GM12801 (cell line): Measurements from ENCODE around the gene FBXO17.
A peak's percentile ranks its signal among the peaks of the same experiment; 100 is the strongest.

ENCODE experiments used
- TF ChIP-seq, protein P1 (sequence below): IDR thresholded peaks from one replicate; pipeline ENCODE4 v1.5.1; 2011; ENCODE audit warnings: control low read depth; ENCODE audit not compliant: insufficient read length; ENCODE audit errors: extremely low read depth

The FBXO17 gene

GRCh38 chr19:38931521-38931793 lies 44.1 kb downstream of the FBXO17 start:
- TF ChIP-seq, protein P1, sequence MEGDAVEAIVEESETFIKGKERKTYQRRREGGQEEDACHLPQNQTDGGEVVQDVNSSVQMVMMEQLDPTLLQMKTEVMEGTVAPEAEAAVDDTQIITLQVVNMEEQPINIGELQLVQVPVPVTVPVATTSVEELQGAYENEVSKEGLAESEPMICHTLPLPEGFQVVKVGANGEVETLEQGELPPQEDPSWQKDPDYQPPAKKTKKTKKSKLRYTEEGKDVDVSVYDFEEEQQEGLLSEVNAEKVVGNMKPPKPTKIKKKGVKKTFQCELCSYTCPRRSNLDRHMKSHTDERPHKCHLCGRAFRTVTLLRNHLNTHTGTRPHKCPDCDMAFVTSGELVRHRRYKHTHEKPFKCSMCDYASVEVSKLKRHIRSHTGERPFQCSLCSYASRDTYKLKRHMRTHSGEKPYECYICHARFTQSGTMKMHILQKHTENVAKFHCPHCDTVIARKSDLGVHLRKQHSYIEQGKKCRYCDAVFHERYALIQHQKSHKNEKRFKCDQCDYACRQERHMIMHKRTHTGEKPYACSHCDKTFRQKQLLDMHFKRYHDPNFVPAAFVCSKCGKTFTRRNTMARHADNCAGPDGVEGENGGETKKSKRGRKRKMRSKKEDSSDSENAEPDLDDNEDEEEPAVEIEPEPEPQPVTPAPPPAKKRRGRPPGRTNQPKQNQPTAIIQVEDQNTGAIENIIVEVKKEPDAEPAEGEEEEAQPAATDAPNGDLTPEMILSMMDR = no peak

DNA sequence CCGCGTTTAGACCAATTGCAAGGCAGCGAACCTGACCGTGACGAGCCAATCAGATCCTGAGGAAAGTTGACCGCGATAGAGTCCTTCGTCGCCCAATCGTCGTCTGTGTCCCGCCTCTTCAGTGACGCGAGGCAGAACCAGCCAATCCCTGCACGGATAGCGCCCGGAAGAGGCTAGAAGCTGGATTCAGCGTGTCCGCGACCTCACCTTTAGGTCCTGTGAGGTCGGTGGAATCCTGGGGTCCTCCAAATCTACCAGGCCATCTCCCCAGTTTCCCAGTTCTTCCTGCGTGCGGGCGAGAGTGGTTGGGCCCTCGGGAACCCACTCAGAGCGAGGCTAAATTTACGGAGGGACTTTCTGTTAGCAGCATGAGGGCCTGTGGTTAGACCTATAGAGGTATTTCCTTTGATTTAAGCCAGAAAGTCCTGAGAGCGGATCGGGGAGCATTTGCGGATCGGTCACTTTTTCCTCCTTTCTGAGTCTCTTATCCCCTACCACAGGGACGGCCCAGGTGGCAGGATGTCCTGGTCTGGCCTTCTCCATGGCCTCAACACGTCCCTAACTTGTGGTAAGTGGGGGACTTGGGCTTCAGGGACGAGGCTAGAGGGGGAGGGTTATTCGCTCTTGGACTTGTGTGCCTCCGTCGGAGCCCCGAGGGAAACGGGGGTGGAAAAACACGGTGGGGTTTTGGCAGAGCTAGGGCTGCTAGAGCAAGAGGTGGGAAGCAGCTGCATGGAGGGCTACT lies 44.6 kb downstream of the FBXO17 start, which contains the start of gene MRPS12:
Gene MRPS12, plus strand, starts transcription at position 169 of the 745 bp plus-strand sequence. Its CDS starts 351 bp downstream, at position 520.
- TF ChIP-seq, protein P1 = no peak

DNA sequence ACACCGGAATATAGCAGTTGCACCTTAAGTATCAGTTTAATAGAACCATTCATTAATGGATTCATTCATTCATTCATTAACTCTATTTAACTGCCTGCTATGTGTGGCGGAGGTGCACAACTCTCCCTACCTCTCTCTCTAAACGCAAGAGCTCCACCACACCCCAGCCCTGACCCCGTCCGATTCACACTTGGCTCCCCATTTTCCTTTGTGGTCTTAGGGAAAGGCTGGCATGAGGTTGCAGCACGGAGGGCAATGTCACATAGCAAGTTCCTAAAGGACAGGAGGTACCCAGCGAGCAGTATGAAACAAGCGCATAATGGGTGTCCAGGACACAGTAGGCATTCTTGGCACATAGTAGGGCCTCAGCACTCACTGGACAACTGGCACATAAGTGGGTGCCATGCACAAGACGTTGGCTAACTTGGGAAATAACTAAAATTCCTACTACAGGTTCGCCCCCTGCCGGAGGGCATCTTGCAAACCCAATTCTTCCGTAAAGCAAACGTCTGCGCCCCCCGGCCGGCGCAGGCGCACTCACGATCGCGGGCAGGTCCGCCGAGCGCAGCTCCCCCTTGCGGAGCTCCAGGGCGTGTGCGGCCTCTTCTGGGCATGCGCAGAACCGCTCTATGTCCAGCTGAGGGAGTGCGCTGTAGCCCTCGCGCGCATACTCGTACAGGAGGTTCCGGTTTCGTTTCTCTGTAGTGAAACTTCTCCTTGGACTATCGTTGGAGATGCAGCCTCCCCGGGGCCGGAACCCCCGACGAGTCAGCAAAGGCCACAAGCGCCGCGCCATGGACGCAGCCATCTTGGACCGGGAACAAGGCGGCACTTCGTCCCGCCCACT lies 45.4 kb downstream of the FBXO17 start, which contains the start of gene SARS2:
Gene SARS2, minus strand, starts transcription at position 835 of the 847 bp plus-strand sequence. Its CDS starts 27 bp downstream, at position 808.
- TF ChIP-seq, protein P1 = peak; percentile 93

GRCh38 chr19:38928391-38929001 lies 47.0 kb downstream of the FBXO17 start:
- TF ChIP-seq, protein P1 = no peak

- TF ChIP-seq, protein P1 = no peak
Measured at GRCh38 chr19:38924388-38924787, 51.2 kb downstream of the FBXO17 start.

DNA sequence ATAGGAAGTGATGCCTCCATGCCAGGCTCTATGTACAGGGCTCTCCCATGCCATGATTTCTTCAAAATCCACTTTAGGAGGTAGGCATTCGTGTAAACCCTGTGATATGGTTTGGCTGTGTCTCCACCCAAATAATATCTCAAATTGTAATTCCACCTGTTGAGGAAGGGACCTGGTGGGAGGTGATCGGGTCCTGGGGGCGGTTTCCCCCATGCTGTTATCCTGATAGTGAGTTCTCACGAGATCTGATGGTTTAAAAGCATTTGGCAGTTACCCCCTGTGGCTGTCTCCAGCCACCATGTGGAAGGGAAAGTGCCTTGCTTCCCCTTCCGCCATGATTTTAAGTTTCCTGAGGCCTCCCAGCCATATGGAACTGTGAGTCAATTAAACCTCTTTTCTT lies 53.1 kb downstream of the FBXO17 start:
- TF ChIP-seq, protein P1 = no peak
